ENCODE measurements around the gene CCDC38.
"Not testable (repeated sequence)": the region's sequence is repeated elsewhere in the genome, so short reads cannot be mapped to it uniquely, and the experiment has no call there.

CCDC38 gene

GRCh38 chr12:95882080-95882479 lies 60.3 kb downstream of the CCDC38 start:
- no peak for DNase-seq (ENCODE audit: low read depth)

GRCh38 chr12:95881331-95881955 lies 61.0 kb downstream of the CCDC38 start:
- DNase-seq (ENCODE audit: low read depth): no peak

- DNase-seq (ENCODE audit: low read depth): no peak
Measured at GRCh38 chr12:95880895-95881294, 61.5 kb downstream of the CCDC38 start.

- DNase-seq (ENCODE audit: low read depth): no peak
Measured at GRCh38 chr12:95877622-95878021, 64.8 kb downstream of the CCDC38 start.

GRCh38 chr12:95874452-95874851 lies 68.0 kb downstream of the CCDC38 start:
- DNase-seq (ENCODE audit: low read depth): no peak

- no peak for DNase-seq (ENCODE audit: low read depth)
Measured at GRCh38 chr12:95870897-95871296, 71.5 kb downstream of the CCDC38 start.

- no peak for DNase-seq (ENCODE audit: low read depth)
Measured at GRCh38 chr12:95863337-95863736, 79.1 kb downstream of the CCDC38 start.

- DNase-seq (ENCODE audit: low read depth): no peak
Measured at GRCh38 chr12:95862038-95862437, 80.4 kb downstream of the CCDC38 start.

GRCh38 chr12:95859947-95860850 lies 82.2 kb downstream of the CCDC38 start:
- DNase-seq (ENCODE audit: low read depth): no peak

- DNase-seq (ENCODE audit: low read depth): no peak
Measured at GRCh38 chr12:95859344-95859816, 83.0 kb downstream of the CCDC38 start.

- peak; percentile 82 for DNase-seq (ENCODE audit: low read depth)
Measured at GRCh38 chr12:95858451-95859343, 83.7 kb downstream of the CCDC38 start, which contains the start of gene SNRPF. TSS of gene SNRPF (plus strand) at chr12:95858952. CDS start at chr12:95859074, 122 bp downstream.

- DNase-seq (ENCODE audit: low read depth): no peak
Measured at GRCh38 chr12:95857799-95858198, 84.6 kb downstream of the CCDC38 start.

- DNase-seq (ENCODE audit: low read depth): no peak
Measured at GRCh38 chr12:95857156-95857555, 85.3 kb downstream of the CCDC38 start.

- no peak for DNase-seq (ENCODE audit: low read depth)
Measured at GRCh38 chr12:95852133-95852532, 90.3 kb downstream of the CCDC38 start.

- DNase-seq (ENCODE audit: low read depth): no peak
Measured at GRCh38 chr12:95851606-95852005, 90.8 kb downstream of the CCDC38 start.

- no peak for DNase-seq (ENCODE audit: low read depth)
Measured at GRCh38 chr12:95848575-95849388, 93.6 kb downstream of the CCDC38 start.

GRCh38 chr12:95842426-95842825 lies 100.0 kb downstream of the CCDC38 start:
- not testable (repeated sequence) for DNase-seq (ENCODE audit: low read depth)

GRCh38 chr12:95838125-95838524 lies 104.3 kb downstream of the CCDC38 start:
- no peak for DNase-seq (ENCODE audit: low read depth)

GRCh38 chr12:95837240-95838038 lies 105.0 kb downstream of the CCDC38 start:
- no peak for DNase-seq (ENCODE audit: low read depth)

GRCh38 chr12:95836630-95837239 lies 105.7 kb downstream of the CCDC38 start:
- DNase-seq (ENCODE audit: low read depth): no peak
